Ascending aorta (tissue), 2 donors: ENCODE measurements around the gene NFIA. TPM values are rescaled to one million over a fixed set of nuclear protein-coding genes. Genes with fewer than 3 reads are reported as not detected.

ENCODE experiments used
- DNase-seq, 2 donors: peaks; one replicate each; pipeline ENCODE4 v3.0.0-alpha.2; 2019; ENCODE audit warnings: low spot score in 2 of 2
- H3K27ac ChIP-seq, 2 donors: fragments of 200-600 bp; sonication (generic); one replicate each; pipeline ENCODE4 v1.5.1; 2016 to 2017; ENCODE audit warnings: mild to moderate bottlenecking in 1 of 2
- H3K27me3 ChIP-seq: fragments of 200-600 bp; sonication (generic); one replicate; pipeline ENCODE4 v1.5.1; 2017
- H3K36me3 ChIP-seq, 2 donors: fragments of 200-600 bp; sonication (generic); one replicate each; pipeline ENCODE4 v1.5.1; 2016
- H3K4me1 ChIP-seq, 2 donors: fragments of 200-600 bp; sonication (generic); one replicate each; pipeline ENCODE4 v1.5.1; 2016 to 2017; ENCODE audit warnings: mild to moderate bottlenecking in 1 of 2
- H3K4me3 ChIP-seq, 2 donors: fragments of 200-600 bp; sonication (generic); one replicate each; pipeline ENCODE4 v1.5.1; 2016 to 2017; ENCODE audit warnings: mild to moderate bottlenecking in 1 of 2
- H3K9me3 ChIP-seq, 2 donors: fragments of 200-600 bp; sonication (generic); one replicate each; pipeline ENCODE4 v1.5.1; 2016
- CTCF ChIP-seq, 3 experiments: fragments of 200-600 bp in 2 of 3; fragments of 450-650 bp in 1 of 3; sonication (generic) in 2 of 3; IDR thresholded peaks; one replicate each; pipeline ENCODE4 v1.5.1; 2016 to 2019; ENCODE audit warnings: antibody characterized with exemption in 3 of 3, mild to moderate bottlenecking in 1 of 3, moderate library complexity in 1 of 3
- intact Hi-C: fragments of 100-400 bp; cut with DNase I; formaldehyde crosslinking; loops from one replicate; pipeline ENCODE4 v1.15.1; 2023
- total RNA-seq: library from RNA; depleted of rRNA; stranded (reverse); fragments of >200 nt; gene quantifications from one replicate; pipeline ENCODE4 v1.1.0, GENCODE V29; 2016

The NFIA gene
- total RNA-seq, 1 donor from 2014 or later, result 52.0 TPM

GRCh38 chr1:61184714-61185106 is 102.3 kb downstream of the NFIA start:
- DNase-seq, result no peak
- H3K36me3 ChIP-seq, result no peaks in the 10 kb centered on the region
- TF ChIP-seq CTCF (IDR thresholded peaks at IDR 0.05), result no peak
- intact Hi-C loops, result loop anchor here (5.0 to 10.0 kb wide), 3 partner anchors 153 to 420 kb away; no protein-coding TSS in a partner anchor
- peaks cover 9 to 76% of the 10 kb centered on the region in 2 donors for H3K4me1 ChIP-seq
- no peaks in the 10 kb centered on the region for H3K27me3 ChIP-seq
- peak overlapping the region; percentile 56 to 58 for H3K4me3 ChIP-seq
- H3K27ac ChIP-seq, result peak overlapping the region; percentile 84 to 92
- H3K9me3 ChIP-seq, result no peaks in the 10 kb centered on the region

- intact Hi-C loops, result loop anchor here (5.0 to 10.0 kb wide), 2 partner anchors 266 to 418 kb away; no protein-coding TSS in a partner anchor
Measured at GRCh38 chr1:61186753-61187152, 104.4 kb downstream of the NFIA start.

GRCh38 chr1:61187352-61188086 is 105.2 kb downstream of the NFIA start:
- Histone ChIP-seq H3K9me3 (no peaks in the 10 kb centered on the region), H3K27ac (peak overlapping the region; percentile 84 to 92), H3K4me3 (no peak overlapping the region), H3K4me1 (peaks cover 9 to 61% of the 10 kb centered on the region in 2 donors), H3K27me3 (no peaks in the 10 kb centered on the region), H3K36me3 (no peaks in the 10 kb centered on the region)
- TF ChIP-seq CTCF (IDR thresholded peaks at IDR 0.05), result no peak
- intact Hi-C loops, result loop anchor here (5.0 to 10.0 kb wide), 2 partner anchors 265 to 417 kb away; no protein-coding TSS in a partner anchor
- DNase-seq, result no peak

More at GRCh38 chr1:61186753-61187152, 104.4 kb downstream of the NFIA start:
- Histone ChIP-seq H3K4me3 (no peak overlapping the region), H3K4me1 (peaks cover 9 to 62% of the 10 kb centered on the region in 2 donors), H3K36me3 (no peaks in the 10 kb centered on the region), H3K27ac (peak overlapping the region; percentile 84 to 92), H3K27me3 (no peaks in the 10 kb centered on the region), H3K9me3 (no peaks in the 10 kb centered on the region)
- no peak for TF ChIP-seq CTCF (IDR thresholded peaks at IDR 0.05)
- no peak for DNase-seq

GRCh38 chr1:61190153-61190552 is 107.8 kb downstream of the NFIA start:
- intact Hi-C loops, result loop anchor here (5.0 kb wide), 3 partner anchors 87 to 138 kb away; partner anchors contain the start of gene NFIA
- no peak for DNase-seq
- Histone ChIP-seq H3K9me3 (no peaks in the 10 kb centered on the region), H3K4me3 (no peak overlapping the region), H3K27me3 (no peaks in the 10 kb centered on the region), H3K4me1 (peaks cover 5 to 53% of the 10 kb centered on the region in 2 donors), H3K36me3 (no peaks in the 10 kb centered on the region), H3K27ac (peak overlapping the region; percentile 84 to 92)
- TF ChIP-seq CTCF (IDR thresholded peaks at IDR 0.05), result no peak

- Histone ChIP-seq H3K9me3 (no peaks in the 10 kb centered on the region), H3K27ac (peak overlapping the region; percentile 84 to 92), H3K36me3 (no peaks in the 10 kb centered on the region), H3K4me1 (peaks cover 5 to 47% of the 10 kb centered on the region in 2 donors), H3K27me3 (no peaks in the 10 kb centered on the region), H3K4me3 (peak overlapping the region in 1 of 2 donors; percentile 14)
- intact Hi-C loops, result loop anchor here (5.0 kb wide), 3 partner anchors 86 to 139 kb away; partner anchors contain the start of gene NFIA
- DNase-seq, result no peak
- TF ChIP-seq CTCF (IDR thresholded peaks at IDR 0.05), result no peak
Measured at GRCh38 chr1:61190618-61191432, 108.5 kb downstream of the NFIA start.
